Right lobe of liver (tissue), 4 donors: Measurements from ENCODE around the gene ZMIZ1.

Source experiments
- CTCF ChIP-seq, 4 donors: fragments of 200-600 bp in 3 of 4; fragments of 450-650 bp in 1 of 4; IDR thresholded peaks; one replicate each; pipeline versions ENCODE4 v1.5.1 to v1.8.0; 2016 to 2022; ENCODE audit warnings: antibody characterized with exemption in 4 of 4, mild to moderate bottlenecking in 2 of 4
- POLR2A ChIP-seq: fragments of 450-650 bp; IDR thresholded peaks from one replicate; pipeline ENCODE4 v1.6.1; 2017; ENCODE audit warnings: antibody characterized with exemption, mild to moderate bottlenecking
- donor health status: DM: no; HTN: no; CAD: no.
- donor health status: DM: no; HTN: no; CAD: no.
- donor health status: DM: no; HTN: yes; CAD: no.

GRCh38 chr10:79200346-79200745 is 131.6 kb downstream of the ZMIZ1 start:
- TF ChIP-seq CTCF (IDR thresholded peaks at IDR 0.05) (no peak), POLR2A (no peak)
